GM12873 (cell line): ENCODE measurements around the gene DCANP1.

ENCODE experiments used
- CTCF ChIP-seq: IDR thresholded peaks from 2 replicates; pipeline ENCODE4 v1.5.1; 2012; ENCODE audit warnings: low read depth, mild to moderate bottlenecking, moderate library complexity, low read length, control low read depth; ENCODE audit not compliant: insufficient read depth; ENCODE audit errors: missing control alignments

Gene DCANP1

GRCh38 chr5:135447298-135447929 lies at the start of gene DCANP1:
Gene DCANP1, minus strand, starts transcription at chr5:135447348. Its CDS starts 240 bp downstream, at chr5:135447108.
- TF ChIP-seq CTCF: no peak

- TF ChIP-seq CTCF: no peak
These were observed 47.0 kb upstream of the DCANP1 start for GRCh38 chr5:135494196-135494595.

- TF ChIP-seq CTCF: no peak
These were observed 46.4 kb upstream of the DCANP1 start for GRCh38 chr5:135493406-135494180.

GRCh38 chr5:135492319-135492626 lies 45.1 kb upstream of the DCANP1 start:
- TF ChIP-seq CTCF: no peak

GRCh38 chr5:135491552-135492318 lies 44.6 kb upstream of the DCANP1 start:
- TF ChIP-seq CTCF: no peak

- TF ChIP-seq CTCF: no peak
These were observed 43.9 kb upstream of the DCANP1 start for GRCh38 chr5:135491038-135491551.
